ENCODE data around the gene CKAP4.

Gene CKAP4

DNA sequence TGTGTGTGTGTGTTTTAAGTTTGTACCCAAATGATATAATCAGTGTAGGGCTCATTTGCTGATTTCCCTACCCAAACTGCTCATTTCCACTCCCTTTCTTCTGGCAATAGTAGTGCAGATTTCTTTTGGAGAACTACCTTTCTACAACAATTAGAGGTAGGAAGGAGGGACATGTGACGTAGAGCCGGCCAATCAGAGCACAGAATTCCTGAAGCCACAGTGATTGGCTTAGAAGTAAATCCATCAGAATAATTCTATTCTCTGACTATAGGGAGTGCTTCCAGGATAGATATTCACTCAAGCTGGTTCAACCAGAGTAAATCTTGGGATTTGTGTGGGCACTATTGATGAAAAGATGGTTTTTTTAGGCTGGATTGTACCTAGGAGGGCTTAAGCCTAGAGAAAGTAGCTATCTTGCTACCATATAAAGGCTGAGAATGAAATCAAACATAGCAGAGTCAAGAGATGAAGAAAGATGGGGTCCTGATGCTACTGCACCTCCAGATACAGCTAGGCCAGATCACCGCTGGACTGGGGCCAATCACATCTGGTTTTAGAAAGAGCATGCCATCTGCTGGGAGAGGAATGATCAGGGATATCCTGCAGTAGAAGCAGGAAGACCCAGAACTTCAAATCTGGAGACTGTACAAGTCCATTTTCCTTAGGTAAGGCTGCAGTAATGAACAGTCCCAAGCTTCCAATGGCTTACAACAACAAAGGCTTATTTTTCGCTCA is 55.0 kb downstream of the CKAP4 start:
- H3K4me3 ChIP-seq (ENCODE audit: low read length) = no peak overlapping the region
- TF ChIP-seq, protein P1, sequence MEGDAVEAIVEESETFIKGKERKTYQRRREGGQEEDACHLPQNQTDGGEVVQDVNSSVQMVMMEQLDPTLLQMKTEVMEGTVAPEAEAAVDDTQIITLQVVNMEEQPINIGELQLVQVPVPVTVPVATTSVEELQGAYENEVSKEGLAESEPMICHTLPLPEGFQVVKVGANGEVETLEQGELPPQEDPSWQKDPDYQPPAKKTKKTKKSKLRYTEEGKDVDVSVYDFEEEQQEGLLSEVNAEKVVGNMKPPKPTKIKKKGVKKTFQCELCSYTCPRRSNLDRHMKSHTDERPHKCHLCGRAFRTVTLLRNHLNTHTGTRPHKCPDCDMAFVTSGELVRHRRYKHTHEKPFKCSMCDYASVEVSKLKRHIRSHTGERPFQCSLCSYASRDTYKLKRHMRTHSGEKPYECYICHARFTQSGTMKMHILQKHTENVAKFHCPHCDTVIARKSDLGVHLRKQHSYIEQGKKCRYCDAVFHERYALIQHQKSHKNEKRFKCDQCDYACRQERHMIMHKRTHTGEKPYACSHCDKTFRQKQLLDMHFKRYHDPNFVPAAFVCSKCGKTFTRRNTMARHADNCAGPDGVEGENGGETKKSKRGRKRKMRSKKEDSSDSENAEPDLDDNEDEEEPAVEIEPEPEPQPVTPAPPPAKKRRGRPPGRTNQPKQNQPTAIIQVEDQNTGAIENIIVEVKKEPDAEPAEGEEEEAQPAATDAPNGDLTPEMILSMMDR (conservative IDR thresholded peaks at IDR 0.05; ENCODE audit: low read length) = peak; percentile 28
- peak; percentile 61 for DNase-seq (ENCODE audit: low read depth)

DNA sequence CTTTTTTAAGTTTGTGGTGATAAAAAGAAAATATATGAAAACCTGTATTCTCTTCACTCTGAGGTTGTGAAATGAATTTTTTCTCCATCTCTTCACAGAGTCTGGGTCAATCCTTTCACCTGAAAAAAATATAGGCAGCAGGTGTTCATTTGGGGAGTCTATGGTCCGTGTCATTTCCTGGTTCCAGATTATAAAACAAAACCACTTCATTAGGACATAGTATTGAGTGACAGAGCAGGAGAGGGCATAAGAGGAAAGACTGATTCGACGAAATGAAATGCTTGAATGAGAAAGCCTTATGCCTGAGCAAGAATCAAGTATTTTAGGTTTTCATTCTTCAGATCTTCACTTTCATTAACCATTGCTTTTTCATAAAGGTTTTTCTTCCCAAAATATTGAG is 57.2 kb downstream of the CKAP4 start:
- DNase-seq (ENCODE audit: low read depth) = no peak
- TF ChIP-seq, protein P1 (conservative IDR thresholded peaks at IDR 0.05; ENCODE audit: low read length) = no peak
- H3K4me3 ChIP-seq (ENCODE audit: low read length) = no peak overlapping the region

DNA sequence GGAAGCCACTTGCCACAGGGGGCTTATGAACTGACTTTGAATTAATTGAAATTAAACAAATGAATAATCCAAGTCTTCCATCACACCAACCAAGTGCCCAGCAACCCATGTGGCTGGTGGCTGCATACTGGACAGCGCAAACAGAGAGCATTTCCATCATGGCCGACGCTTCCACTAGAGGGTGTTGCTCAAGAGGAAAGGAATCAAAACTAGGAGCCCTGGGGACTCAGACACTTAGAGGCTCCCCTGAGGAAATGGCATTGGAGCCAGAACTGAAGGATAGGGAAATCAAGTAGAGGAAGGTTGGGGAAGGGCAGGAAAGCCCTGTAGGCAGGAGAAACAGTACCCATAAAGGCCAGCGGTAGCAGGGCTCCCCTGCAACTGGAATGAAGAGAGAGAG is 58.5 kb downstream of the CKAP4 start:
- no peak overlapping the region for H3K4me3 ChIP-seq (ENCODE audit: low read length)
- DNase-seq (ENCODE audit: low read depth) = no peak
- TF ChIP-seq, protein P1 (conservative IDR thresholded peaks at IDR 0.05; ENCODE audit: low read length) = no peak

DNA sequence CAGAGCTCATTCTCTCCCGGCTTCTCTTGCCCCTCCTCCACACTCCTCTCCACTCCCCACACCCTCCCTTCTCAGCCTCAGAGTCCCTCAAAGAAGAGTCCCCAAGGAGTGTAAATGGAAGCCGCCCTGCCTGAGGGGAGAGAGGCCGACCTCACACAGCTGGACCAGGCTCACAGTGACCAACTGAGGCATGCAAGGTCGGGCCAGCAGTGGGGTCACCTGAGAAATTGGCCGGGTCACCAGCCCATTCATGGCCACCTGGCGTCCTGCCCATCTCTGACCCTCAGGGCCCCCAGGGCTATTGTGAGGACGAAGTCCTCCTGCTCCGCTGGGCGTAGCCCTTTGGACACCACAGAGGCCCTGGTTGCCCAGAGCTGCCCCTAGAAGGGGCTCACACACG is 59.6 kb downstream of the CKAP4 start:
- H3K4me3 ChIP-seq (ENCODE audit: low read length) = no peak overlapping the region
- TF ChIP-seq, protein P1 (conservative IDR thresholded peaks at IDR 0.05; ENCODE audit: low read length) = no peak
- DNase-seq (ENCODE audit: low read depth) = no peak

All from AG10803 (cell line).